ENCODE measurements around the gene EXOSC5. TPM values are rescaled to one million over a fixed set of nuclear protein-coding genes. Genes with fewer than 3 reads are reported as not detected.

The EXOSC5 gene
- total RNA-seq, 4 donors from 2014 or later, result 14.0 to 21.3 (median 19.8) TPM

GRCh38 chr19:41421973-41422372, 24.8 kb upstream of the EXOSC5 start:
- Histone ChIP-seq H3K9me3 (no peaks in the 10 kb centered on the region), H3K27me3 (no peaks in the 10 kb centered on the region), H3K36me3 (peaks cover 0 to 93% (median 28%) of the 10 kb centered on the region in 3 donors), H3K4me3 (no peak overlapping the region), H3K27ac (peak overlapping the region in 1 of 4 donors; percentile 45), H3K4me1 (peaks cover 0 to 31% (median 0%) of the 10 kb centered on the region in 4 donors)
- TF ChIP-seq CTCF (IDR thresholded peaks at IDR 0.05) (no peak), POLR2A (IDR thresholded peaks at IDR 0.05) (no peak), EP300 (IDR thresholded peaks at IDR 0.05) (no peak)
- 87 to 89% methylated on average over 20 of the region's 20 CpGs for WGBS, 2 donors
- no peak for DNase-seq (ENCODE audit: low spot score in 2 of 2)

DNA sequence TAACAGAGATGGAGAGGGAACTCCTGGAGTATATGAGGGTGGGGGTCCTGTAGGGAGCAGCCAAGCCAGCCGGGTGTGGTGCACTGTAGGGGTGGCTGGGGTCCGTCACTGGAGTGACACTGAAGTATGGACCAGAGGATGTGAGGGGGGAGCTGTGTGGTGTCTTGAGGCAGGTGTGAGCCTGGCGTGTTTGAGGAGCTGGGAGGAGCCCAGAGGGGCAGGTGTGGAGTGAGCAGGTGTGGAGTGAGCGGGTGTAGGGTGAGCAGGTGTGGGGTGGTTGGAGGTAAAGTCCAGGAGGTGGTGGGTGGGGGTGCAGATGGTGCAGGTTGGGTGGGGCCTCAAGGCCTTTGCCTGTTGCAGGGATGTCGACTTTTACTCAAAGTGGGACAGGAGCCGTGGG, 24.2 kb upstream of the EXOSC5 start:
- Histone ChIP-seq H3K9me3 (no peaks in the 10 kb centered on the region), H3K4me1 (peaks cover 0 to 24% (median 0%) of the 10 kb centered on the region in 4 donors), H3K36me3 (peaks cover 0 to 99% (median 34%) of the 10 kb centered on the region in 3 donors), H3K4me3 (no peak overlapping the region), H3K27me3 (no peaks in the 10 kb centered on the region), H3K27ac (peak overlapping the region in 3 of 4 donors; percentile 30 to 50 (median 45))
- 86 to 91% methylated on average over 6 of the region's 6 CpGs for WGBS, 2 donors
- TF ChIP-seq POLR2A (IDR thresholded peaks at IDR 0.05) (no peak), EP300 (IDR thresholded peaks at IDR 0.05) (no peak), CTCF (IDR thresholded peaks at IDR 0.05) (no peak)
- no peak for DNase-seq (ENCODE audit: low spot score in 2 of 2)

- peaks cover 0 to 14% (median 0%) of the 10 kb centered on the region in 4 donors for H3K4me1 ChIP-seq
- TF ChIP-seq POLR2A (IDR thresholded peaks at IDR 0.05) (no peak), CTCF (IDR thresholded peaks at IDR 0.05) (no peak), EP300 (IDR thresholded peaks at IDR 0.05) (no peak)
- no peaks in the 10 kb centered on the region for H3K9me3 ChIP-seq
- H3K27me3 ChIP-seq, result no peaks in the 10 kb centered on the region
- no peak overlapping the region for H3K4me3 ChIP-seq
- 73 to 76% methylated on average over 8 of the region's 8 CpGs for WGBS, 2 donors
- H3K27ac ChIP-seq, result peak overlapping the region in 3 of 4 donors; percentile 30 to 50 (median 45)
- no peak for DNase-seq (ENCODE audit: low spot score in 2 of 2)
- peaks cover 0 to 97% (median 39%) of the 10 kb centered on the region in 3 donors for H3K36me3 ChIP-seq
Observed at GRCh38 chr19:41420101-41420880, 23.1 kb upstream of the EXOSC5 start.

DNA sequence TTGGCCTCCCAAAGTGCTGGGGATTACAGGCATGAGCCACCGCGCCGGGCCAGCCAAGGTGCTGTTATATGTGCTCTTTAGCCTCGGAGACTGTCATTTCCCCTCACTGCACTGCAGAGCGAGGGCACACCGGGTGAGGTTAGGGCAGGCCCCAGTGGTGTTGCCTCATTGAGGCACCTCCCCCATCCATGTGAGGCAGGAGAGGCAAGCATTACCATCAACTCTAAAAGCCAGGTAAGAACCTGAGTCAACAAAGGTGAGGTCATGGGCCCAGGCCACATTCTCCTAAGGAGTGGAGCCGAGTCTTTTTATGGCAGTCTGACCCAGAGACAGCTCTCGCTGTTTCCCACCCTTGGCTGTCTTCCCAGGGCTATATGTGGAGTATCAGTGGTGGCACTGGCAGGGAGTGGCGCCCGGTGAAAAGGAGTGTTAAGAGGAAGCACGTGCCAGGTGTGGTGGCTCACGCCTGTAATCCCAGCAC, 19.1 kb upstream of the EXOSC5 start:
- Histone ChIP-seq H3K4me3 (no peak overlapping the region), H3K9me3 (no peaks in the 10 kb centered on the region), H3K27ac (no peak overlapping the region), H3K27me3 (no peaks in the 10 kb centered on the region), H3K36me3 (peaks cover 0 to 95% (median 41%) of the 10 kb centered on the region in 3 donors), H3K4me1 (peaks cover 0 to 9% (median 1%) of the 10 kb centered on the region in 4 donors)
- TF ChIP-seq EP300 (IDR thresholded peaks at IDR 0.05), result no peak
- no peak for TF ChIP-seq POLR2A (IDR thresholded peaks at IDR 0.05)
- TF ChIP-seq CTCF (IDR thresholded peaks at IDR 0.05), result no peak
- no peak for DNase-seq (ENCODE audit: low spot score in 2 of 2)
- WGBS, 2 donors, result 91 to 94% methylated on average over 11 to 12 of the region's 12 CpGs

DNA sequence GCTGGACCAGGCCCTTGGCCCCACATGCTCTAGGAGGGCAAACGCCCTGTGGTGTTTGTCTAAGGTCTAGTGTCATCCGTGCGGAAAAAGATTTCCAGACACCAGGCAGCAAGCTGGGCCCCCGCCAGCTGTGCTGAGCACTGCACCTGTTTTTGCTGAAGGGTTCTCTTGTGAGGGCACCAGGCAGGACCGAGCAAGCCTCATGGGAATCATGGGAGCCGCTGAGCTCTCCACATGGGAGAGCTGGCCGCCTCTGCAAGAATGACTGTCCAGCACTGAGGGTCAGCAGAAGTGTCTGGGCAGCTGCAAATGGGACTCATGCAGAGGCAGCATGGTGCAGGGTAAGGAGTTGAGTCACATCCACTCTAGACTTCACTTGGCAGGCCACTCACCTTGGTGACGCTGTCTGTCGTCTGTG, 18.0 kb upstream of the EXOSC5 start:
- Histone ChIP-seq H3K9me3 (no peaks in the 10 kb centered on the region), H3K27me3 (no peaks in the 10 kb centered on the region), H3K27ac (no peak overlapping the region), H3K4me1 (peaks cover 0 to 15% (median 5%) of the 10 kb centered on the region in 4 donors), H3K36me3 (peaks cover 0 to 94% (median 41%) of the 10 kb centered on the region in 3 donors), H3K4me3 (no peak overlapping the region)
- 68 to 93% methylated on average over 7 to 9 of the region's 9 CpGs for WGBS, 2 donors
- DNase-seq (ENCODE audit: low spot score in 2 of 2), result no peak
- no peak for TF ChIP-seq CTCF (IDR thresholded peaks at IDR 0.05)
